CD4-positive, alpha-beta T cell (primary cell): ENCODE results near the gene CYP2E1. TPM values are rescaled to one million over a fixed set of nuclear protein-coding genes. Genes with fewer than 3 reads are reported as not detected.
A peak's percentile ranks its signal among the peaks of the same experiment; 100 is the strongest.

ENCODE experiments used
- ATAC-seq: fragments of 200-7000 bp; cut with Tn5 transposase; one replicate; pipeline ENCODE4 v1.10.0; 2022; ENCODE audit warnings: mild to moderate bottlenecking; ENCODE audit not compliant: poor library complexity
- CTCF ChIA-PET: fragments of 350-600 bp; sonication (Branson Sonifier 250); formaldehyde crosslinking; loops from one replicate; lab custom pipeline; 2021; ENCODE audit warnings: antibody characterized with exemption, inconsistent platforms; lab: Charles Lee
- POLR2A ChIA-PET: fragments of 350-600 bp; sonication (Branson Sonifier 250); formaldehyde crosslinking; loops from one replicate; lab custom pipeline; 2021; ENCODE audit warnings: antibody characterized with exemption, inconsistent platforms; lab: Charles Lee
- DNase-seq, 14 experiments: peaks; one replicate each; pipeline ENCODE4 v3.0.0-alpha.2; 2013 to 2020; ENCODE audit warnings: mixed read lengths in 2 of 14
- H3K27ac ChIP-seq, 2 donors: one replicate each; pipeline versions ENCODE4 v1.5.1 to v1.7.0; 2013; ENCODE audit warnings: low read length in 2 of 2, low read depth in 1 of 2, mild to moderate bottlenecking in 1 of 2
- H3K27me3 ChIP-seq, 2 experiments: 1 replicate in 1 of 2; 2 replicates in 1 of 2; pipeline versions ENCODE4 v1.6.1 to v1.7.0; 2013; ENCODE audit warnings: low read length in 2 of 2, control low read depth in 1 of 2, mild to moderate bottlenecking in 1 of 2, moderate library complexity in 1 of 2; ENCODE audit not compliant: insufficient read depth in 2 of 2, control insufficient read depth in 1 of 2
- H3K36me3 ChIP-seq: one replicate; pipeline ENCODE4 v1.6.1; 2013; ENCODE audit warnings: low read length, control low read depth; ENCODE audit not compliant: insufficient read depth
- H3K4me1 ChIP-seq: one replicate; pipeline ENCODE4 v1.6.1; 2013; ENCODE audit warnings: low read length, control low read depth; ENCODE audit not compliant: insufficient read depth
- H3K4me3 ChIP-seq: one replicate; pipeline ENCODE4 v1.5.1; 2013; ENCODE audit warnings: mild to moderate bottlenecking, low read length, moderate library complexity
- H3K9me3 ChIP-seq, 2 experiments: 1 replicate in 1 of 2; 2 replicates in 1 of 2; pipeline versions ENCODE4 v1.6.1 to v1.7.0; 2013; ENCODE audit warnings: low read length in 2 of 2, mild to moderate bottlenecking in 2 of 2, control low read depth in 1 of 2, moderate library complexity in 1 of 2; ENCODE audit not compliant: control insufficient read depth in 1 of 2, insufficient read depth in 1 of 2
- H3K27ac Mint-ChIP-seq: one replicate; pipeline ENCODE4 v1.8.0; 2020; ENCODE audit warnings: mixed read lengths
- H3K27me3 Mint-ChIP-seq: one replicate; pipeline ENCODE4 v1.8.0; 2021; ENCODE audit warnings: mixed read lengths
- H3K36me3 Mint-ChIP-seq: one replicate; pipeline ENCODE4 v1.8.0; 2021; ENCODE audit warnings: low read depth, mixed read lengths
- H3K4me1 Mint-ChIP-seq: one replicate; pipeline ENCODE4 v1.8.0; 2021; ENCODE audit warnings: low read depth, mixed read lengths
- H3K4me3 Mint-ChIP-seq: one replicate; pipeline ENCODE4 v1.8.0; 2020; ENCODE audit warnings: mild to moderate bottlenecking, mixed read lengths
- H3K9me3 Mint-ChIP-seq: one replicate; pipeline ENCODE4 v1.8.0; 2020; ENCODE audit warnings: mixed read lengths
- intact Hi-C, 2 experiments: fragments of 100-400 bp; cut with DNase I in 1 of 2; cut with micrococcal nuclease in 1 of 2; formaldehyde crosslinking; loops; one replicate each; pipeline versions ENCODE4 v1.15.1 to v1.9.0; 2023 to 2025; cut with DNase I, micrococcal nuclease
- total RNA-seq, 174 experiments: library from RNA in 2 of 174; stranded (reverse) in 2 of 174; gene quantifications; one replicate each; pipeline ENCODE4 v1.2.3 and lab custom pipeline; 2021 to 2026
- TF ChIP-seq, protein P1 (sequence below): fragments of 200-600 bp; IDR thresholded peaks from one replicate; pipeline ENCODE4 v1.8.0; 2022; ENCODE audit warnings: antibody characterized with exemption, mild to moderate bottlenecking

Gene CYP2E1
- total RNA-seq, 2 experiments from 2014 or later, result 1.6 to 2.0 TPM

DNA sequence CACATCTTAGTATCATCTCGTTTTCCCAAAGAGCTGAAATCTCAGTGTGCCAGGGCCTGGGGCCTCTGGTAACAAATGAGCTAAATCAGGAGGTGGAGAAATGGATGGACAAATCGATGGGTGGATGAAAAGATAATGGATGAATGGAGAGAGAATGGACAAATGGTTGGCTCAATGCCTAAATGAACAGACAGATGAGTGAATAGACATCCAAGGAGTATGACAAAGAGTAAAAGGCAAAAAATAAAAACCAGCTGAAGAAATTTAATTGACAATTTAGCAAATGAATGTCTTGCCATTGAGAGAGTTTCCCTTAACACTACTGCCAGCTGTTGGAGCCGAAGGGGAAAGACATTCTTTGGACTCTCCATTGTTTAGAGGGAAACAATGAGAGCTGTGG lies 30.2 kb downstream of the CYP2E1 start:
- TF ChIP-seq, protein P1, sequence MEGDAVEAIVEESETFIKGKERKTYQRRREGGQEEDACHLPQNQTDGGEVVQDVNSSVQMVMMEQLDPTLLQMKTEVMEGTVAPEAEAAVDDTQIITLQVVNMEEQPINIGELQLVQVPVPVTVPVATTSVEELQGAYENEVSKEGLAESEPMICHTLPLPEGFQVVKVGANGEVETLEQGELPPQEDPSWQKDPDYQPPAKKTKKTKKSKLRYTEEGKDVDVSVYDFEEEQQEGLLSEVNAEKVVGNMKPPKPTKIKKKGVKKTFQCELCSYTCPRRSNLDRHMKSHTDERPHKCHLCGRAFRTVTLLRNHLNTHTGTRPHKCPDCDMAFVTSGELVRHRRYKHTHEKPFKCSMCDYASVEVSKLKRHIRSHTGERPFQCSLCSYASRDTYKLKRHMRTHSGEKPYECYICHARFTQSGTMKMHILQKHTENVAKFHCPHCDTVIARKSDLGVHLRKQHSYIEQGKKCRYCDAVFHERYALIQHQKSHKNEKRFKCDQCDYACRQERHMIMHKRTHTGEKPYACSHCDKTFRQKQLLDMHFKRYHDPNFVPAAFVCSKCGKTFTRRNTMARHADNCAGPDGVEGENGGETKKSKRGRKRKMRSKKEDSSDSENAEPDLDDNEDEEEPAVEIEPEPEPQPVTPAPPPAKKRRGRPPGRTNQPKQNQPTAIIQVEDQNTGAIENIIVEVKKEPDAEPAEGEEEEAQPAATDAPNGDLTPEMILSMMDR, result no peak
- H3K27ac ChIP-seq, result no peak overlapping the region
- CTCF ChIA-PET, result no interaction called here
- H3K9me3 ChIP-seq, result no peaks in the 10 kb centered on the region
- H3K36me3 ChIP-seq, result no peaks in the 10 kb centered on the region
- Mint-ChIP-seq H3K4me1 (no peaks in the 10 kb centered on the region), H3K36me3 (no peaks in the 10 kb centered on the region), H3K27ac (no peak overlapping the region), H3K4me3 (no peak overlapping the region), H3K27me3 (peaks cover 32% of the 10 kb centered on the region), H3K9me3 (no peaks in the 10 kb centered on the region)
- peaks cover 5 to 15% of the 10 kb centered on the region in 2 experiments for H3K27me3 ChIP-seq
- DNase-seq, result no peak
- ATAC-seq, result no peak
- POLR2A ChIA-PET, result no interaction called here
- intact Hi-C loops, result no loop called here
- H3K4me1 ChIP-seq, result no peaks in the 10 kb centered on the region
- H3K4me3 ChIP-seq, result no peak overlapping the region

DNA sequence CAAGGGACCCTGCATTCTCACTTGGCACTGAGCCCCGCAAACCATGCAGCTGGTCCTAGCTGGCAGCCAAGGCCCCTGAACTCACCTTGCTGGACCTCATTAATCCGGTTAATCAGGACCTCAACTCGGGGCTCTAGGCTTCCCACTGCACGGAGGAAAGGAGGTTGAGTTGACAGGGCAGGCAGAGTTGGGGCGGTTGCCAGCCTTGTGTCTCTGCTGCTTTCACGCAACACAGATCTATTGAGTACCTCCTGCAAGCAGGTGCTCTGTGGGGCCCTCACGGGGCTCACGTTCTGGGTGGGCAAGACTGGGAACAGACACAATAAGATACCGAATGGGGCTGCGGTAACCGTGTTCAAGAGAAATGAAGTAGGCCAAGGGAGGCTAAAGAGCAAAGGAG lies 32.1 kb downstream of the CYP2E1 start:
- H3K27ac Mint-ChIP-seq, result no peak overlapping the region
- no peaks in the 10 kb centered on the region for H3K9me3 ChIP-seq

DNA sequence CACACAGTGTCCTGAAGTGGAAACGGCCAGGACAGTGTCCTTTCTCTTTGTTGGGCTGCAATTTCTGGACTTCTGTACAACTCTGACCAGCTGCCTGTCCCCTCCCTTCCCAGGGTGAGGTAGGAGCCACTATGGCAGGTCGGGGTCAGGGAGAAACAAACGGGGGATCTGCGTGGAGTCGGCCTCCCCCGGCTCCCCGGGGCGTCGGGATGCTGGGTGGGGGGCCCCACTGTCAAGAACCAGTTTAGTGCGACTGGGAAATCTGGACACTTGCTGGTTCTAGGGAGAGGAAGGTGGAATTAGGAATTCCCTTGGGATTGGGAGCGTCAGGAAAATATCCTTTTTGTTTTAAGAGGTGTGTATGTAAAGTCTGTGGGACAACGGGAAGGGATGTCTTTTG lies 37.7 kb downstream of the CYP2E1 start:
- Histone ChIP-seq H3K36me3 (no peaks in the 10 kb centered on the region), H3K4me3 (peak overlapping the region; percentile 20), H3K27me3 (peaks cover 11 to 18% of the 10 kb centered on the region in 2 experiments), H3K27ac (no peak overlapping the region), H3K9me3 (peaks cover 8 to 29% of the 10 kb centered on the region in 2 experiments), H3K4me1 (no peaks in the 10 kb centered on the region)
- Mint-ChIP-seq H3K36me3 (no peaks in the 10 kb centered on the region), H3K4me3 (no peak overlapping the region), H3K27ac (no peak overlapping the region), H3K27me3 (peaks cover 21% of the 10 kb centered on the region), H3K4me1 (no peaks in the 10 kb centered on the region), H3K9me3 (peaks cover 4% of the 10 kb centered on the region)
- DNase-seq, result no peak
- intact Hi-C loops, result no loop called here
- ChIA-PET POLR2A (no interaction called here), CTCF (no interaction called here)
- TF ChIP-seq, protein P1, result no peak
- ATAC-seq, result no peak

More for the DNA sequence above, 32.1 kb downstream of the CYP2E1 start:
- Histone ChIP-seq H3K4me1 (no peaks in the 10 kb centered on the region), H3K27me3 (peaks cover 5 to 15% of the 10 kb centered on the region in 2 experiments), H3K4me3 (no peak overlapping the region), H3K36me3 (no peaks in the 10 kb centered on the region), H3K27ac (no peak overlapping the region)
- TF ChIP-seq, protein P1, result no peak
- ChIA-PET CTCF (no interaction called here), POLR2A (no interaction called here)
- Mint-ChIP-seq H3K36me3 (no peaks in the 10 kb centered on the region), H3K9me3 (no peaks in the 10 kb centered on the region), H3K27me3 (peaks cover 35% of the 10 kb centered on the region), H3K4me1 (no peaks in the 10 kb centered on the region), H3K4me3 (no peak overlapping the region)
- intact Hi-C loops, result no loop called here
- DNase-seq, result no peak
- no peak for ATAC-seq
